ENCODE measurements around the gene ZSCAN20.

ZSCAN20 gene

DNA sequence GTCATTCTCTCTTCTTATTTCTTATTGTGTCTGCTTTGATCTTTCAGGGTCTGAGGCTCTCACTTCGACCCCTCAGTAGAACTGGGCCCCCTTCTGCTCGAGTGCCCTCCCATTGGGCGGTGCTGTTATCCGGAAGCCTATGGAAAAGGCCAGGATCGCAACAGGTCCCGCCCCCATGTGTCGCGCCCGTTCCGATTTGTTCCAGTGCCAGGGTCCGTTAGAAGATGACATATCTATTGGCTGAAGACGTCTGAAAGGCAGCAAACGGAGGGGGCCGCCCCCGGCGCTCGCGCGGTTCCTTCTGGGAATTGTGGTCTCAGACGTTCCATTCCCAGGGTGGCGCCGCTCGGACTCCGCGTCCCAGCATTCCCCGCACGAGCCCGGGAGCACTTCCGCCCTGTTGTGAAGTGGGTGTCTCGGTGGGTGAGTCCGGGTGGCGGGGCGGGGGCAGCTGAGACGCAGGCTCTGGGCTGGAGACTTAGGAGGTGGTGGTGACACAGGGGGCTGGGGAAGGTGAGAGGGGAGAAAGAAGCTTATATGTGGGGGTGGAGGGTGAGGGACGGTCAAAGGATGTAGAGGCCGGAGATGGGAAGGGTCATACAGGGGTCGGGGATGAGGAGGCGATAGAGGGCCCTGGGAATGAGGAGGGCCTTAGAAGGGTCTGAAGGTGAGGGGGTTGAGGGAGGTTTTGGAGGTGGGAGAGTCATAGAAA lies at the start of gene ZSCAN20:
Gene ZSCAN20, plus strand, starts transcription at position 377 of the 712 bp plus-strand sequence. CDS start 6,644 bp downstream, outside the sequence.
- DNase-seq (ENCODE audit: low read depth in 1 of 2, low spot score in 1 of 2): peak; percentile 70 to 77

DNA sequence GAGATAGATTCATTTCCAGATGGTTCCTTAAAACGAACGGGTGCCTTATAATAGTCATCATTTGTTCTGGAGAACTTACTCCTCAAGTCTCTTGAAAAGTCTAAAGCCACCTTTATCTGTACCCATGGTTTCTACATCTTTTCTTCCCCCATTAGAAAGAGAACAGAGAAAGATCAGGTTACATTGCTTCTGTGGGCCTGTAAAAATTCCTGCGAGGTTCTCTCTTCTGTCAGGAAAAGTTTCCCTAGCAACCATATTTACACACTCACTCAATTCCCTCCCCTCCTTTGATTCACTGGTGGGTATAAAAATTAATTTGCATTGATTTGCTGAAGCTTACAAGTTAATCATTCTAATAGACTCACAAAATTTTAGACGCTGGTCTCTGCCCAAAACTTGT lies 48.2 kb upstream of the ZSCAN20 start:
- no peak for DNase-seq (ENCODE audit: low read depth in 1 of 2, low spot score in 1 of 2)

DNA sequence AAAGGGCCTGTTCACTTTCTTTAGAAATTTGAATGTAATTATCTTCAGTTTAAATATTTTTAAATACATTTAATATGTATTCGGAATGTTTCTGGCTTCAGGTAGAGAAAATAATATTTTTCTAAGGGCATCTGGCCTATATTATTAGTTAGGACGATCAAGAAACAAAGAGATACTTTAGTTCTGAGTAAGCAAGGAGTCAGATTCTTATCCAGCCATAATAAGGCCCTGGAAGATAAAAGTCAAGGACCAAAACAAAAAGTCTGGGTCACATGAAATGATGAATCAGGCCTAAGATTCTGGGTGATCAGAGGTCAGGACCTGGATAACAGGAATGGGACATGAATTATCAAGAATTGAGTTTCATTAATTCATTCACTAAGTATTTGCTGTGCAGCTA lies 47.8 kb upstream of the ZSCAN20 start:
- no peak for DNase-seq (ENCODE audit: low read depth in 1 of 2, low spot score in 1 of 2)

DNA sequence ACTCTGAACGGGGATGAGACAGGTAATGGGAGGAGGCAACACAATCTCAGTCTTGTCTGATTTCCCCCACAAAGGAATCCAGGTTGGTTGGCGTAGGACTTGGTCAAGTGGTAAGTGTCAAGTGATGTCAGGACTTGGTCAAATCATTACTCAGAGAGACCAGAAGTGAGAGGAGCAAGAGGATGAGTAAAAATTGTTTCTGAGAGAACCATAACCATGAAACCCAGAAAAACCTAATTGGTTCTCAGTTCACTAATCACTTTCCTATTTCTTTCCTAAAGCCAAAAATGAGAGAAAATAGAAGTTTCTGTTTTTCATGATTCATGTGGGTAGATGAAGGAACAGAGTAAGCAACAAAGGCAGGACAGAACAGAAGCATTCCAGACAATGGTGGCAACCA lies 46.5 kb upstream of the ZSCAN20 start:
- DNase-seq (ENCODE audit: low read depth in 1 of 2, low spot score in 1 of 2): no peak

DNA sequence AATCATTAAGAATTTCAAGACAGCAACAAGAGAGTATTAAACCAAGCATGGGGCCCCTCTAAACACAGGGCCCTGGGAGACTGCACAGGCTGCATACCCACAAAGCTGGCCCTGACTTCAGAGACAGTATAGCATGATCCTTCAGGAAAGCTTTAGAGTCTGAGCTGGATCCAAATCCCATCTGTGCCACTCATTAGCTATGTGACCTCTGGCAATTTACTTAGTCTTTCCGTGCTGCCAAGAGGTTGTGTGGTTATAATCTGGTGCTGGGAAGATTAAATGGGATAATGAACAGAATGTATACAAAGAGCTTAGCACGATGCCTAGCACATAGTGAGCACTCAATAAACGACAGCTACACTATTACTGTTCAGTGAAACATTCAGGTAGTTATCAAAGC lies 45.5 kb upstream of the ZSCAN20 start:
- DNase-seq (ENCODE audit: low read depth in 1 of 2, low spot score in 1 of 2): no peak

DNA sequence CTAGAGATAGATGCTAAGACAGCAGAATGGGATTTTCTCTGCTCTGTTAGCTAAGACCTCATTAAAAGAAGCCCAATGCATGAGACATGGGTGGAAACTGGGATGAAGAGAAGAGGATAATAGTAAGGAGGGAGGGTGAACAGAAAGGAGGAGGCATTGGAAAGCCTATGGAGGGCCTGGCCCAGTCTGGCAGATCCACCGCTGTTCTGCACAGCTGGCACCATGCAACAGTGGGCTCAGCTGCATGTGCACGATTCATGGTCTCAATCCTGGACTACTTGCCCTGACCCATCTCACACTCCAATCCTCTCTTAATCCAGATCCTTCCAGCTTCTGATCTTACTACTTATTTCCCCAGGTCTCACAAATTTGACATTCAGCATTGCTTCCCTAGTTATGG lies 43.8 kb upstream of the ZSCAN20 start:
- no peak for DNase-seq (ENCODE audit: low read depth in 1 of 2, low spot score in 1 of 2)

DNA sequence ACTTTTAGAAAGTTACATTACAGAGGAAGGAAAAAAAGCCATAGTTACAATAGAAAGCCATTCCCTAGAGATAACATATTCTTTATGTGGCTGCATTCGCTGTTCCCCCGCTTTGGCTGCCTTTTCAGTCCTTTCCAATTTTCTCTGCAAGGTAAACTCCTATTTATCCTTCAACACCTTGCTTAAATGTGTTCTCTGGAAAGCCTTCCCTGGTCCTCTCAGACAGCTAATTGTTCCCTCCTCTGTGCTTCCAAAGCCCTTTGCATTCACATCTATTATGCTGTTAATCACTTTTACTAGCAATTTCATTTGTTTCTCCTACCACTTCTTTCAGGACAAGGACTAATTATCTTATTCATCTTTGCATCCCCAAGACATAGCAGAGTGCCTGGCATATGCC lies 43.1 kb upstream of the ZSCAN20 start:
- no peak for DNase-seq (ENCODE audit: low read depth in 1 of 2, low spot score in 1 of 2)

DNA sequence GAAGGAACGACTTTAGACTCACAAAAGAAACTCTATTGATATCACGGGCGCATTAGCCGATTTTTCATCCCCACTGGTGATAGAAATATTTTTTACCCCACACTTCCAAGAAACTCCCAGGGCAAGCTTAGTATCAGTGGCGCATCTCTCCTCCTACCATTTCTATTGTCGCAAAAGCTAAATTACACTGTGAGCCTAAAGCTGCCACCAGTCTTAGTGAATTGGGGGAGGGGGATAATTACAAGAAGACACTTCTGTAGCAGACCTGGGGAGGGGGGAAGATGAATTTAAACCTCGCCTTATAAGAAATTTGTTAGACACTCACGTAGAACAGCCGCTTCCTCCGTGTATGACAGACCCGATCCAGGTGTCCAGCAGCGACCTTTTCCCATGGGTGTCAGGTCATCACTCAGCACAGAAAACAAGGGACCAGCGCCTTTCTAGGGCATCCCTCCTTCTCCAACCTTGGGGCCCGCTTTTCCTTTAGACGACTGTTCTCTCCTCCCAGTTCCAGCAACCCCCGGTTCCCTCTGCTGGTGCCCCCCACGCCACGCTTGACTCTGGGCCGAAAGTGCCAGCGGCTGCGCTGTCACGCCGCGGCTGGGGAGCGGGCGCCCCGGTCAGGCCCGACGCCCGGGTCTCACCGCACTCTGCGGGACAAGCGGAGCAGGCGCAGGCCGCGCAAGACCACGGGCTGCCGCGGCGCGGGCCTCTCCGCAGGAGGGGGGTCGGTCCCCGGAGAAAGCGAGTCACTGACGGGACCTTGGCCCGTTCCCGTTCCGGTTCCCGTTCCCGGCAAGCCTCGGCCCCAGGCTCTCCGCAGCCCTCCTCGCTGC lies 42.4 kb upstream of the ZSCAN20 start:
- peak in 1 of 2 donors; percentile 6 for DNase-seq (ENCODE audit: low read depth in 1 of 2, low spot score in 1 of 2)

DNA sequence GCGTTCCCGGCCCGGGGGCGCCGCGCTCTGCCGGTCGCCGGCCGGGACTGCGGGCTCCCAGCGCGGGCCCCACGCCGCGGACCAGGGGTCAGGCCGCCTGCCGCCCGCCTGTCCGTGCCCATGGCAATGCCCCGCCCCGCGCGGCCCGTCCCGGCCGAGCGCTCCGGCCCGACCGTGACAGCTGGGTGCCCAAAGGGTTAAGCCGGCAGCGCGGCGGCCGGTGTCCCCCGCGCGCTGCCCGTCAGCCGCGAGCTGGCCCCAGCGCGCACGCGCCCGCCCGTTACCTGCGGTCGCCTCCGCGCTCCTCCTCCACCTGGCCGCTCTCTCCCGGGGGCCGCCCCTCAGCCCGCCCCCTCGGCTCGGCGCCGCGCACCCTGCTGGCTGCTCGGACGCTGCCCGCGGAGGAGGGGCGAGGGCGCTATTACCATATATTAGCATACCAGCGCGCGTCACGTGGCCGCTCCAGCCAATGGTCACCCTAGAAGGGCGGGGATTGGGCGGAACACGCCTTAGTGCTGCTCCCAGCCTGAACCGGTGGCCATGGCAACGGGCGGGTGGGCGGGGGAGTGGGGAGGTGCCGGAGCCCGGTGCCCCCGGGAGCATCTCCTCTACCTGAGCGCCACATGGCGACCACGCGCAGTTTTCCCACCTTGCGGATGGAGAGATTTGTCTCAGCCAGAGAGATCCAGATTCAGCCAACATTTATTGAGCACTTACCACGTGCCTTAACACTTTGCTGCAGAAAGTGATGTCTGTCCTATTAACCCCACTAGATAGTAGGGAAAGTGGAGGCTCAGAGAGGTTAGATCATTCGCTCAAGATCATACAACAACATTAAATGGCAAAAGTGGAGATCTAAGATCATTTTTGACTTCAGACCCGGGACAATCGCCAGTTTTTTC lies 41.5 kb upstream of the ZSCAN20 start, which contains the start of gene PHC2:
Gene PHC2, minus strand, starts transcription at position 404 of the 902 bp plus-strand sequence. CDS start 55,556 bp downstream, outside the sequence.
- peak; percentile 73 to 87 for DNase-seq (ENCODE audit: low read depth in 1 of 2, low spot score in 1 of 2)

DNA sequence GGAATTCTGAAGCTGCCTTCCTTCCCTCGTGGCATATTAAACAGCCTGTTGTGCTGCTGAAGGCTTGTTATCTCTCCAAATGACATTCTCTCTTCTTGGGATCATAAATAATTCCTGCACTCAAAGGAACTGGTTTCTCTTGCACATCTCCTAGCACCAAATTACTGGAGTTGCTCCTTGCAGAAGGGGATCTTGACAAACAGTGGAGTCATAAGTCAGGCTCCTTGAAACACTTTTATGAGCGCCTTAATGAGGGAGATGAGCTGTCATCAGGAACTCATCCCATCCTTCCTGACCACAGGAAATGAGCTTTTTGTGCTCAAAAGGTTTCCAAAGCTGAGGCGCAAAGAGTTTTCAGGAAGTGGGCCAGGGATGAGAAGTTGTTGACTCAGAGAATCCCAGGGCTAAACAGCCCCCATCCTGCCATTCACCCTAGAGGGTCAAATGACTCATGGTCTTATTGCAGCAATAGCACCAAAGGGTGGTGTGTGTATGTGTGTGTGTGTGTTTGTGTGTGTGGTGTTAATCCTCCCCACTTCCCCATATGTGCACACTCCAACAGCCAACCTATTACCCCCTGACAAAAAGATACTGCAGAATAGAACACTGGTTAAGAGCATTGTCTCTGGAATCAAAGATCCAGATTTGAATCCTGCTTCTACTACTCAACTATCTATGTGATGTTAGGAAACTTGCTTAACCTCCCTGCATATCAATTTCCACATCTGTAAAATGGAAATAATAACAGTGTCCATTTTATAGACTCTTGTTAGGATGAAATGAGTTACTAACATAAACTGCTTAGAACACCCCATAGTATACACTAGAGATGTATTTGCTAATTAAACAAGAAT lies 38.7 kb upstream of the ZSCAN20 start:
- no peak for DNase-seq (ENCODE audit: low read depth in 1 of 2, low spot score in 1 of 2)

DNA sequence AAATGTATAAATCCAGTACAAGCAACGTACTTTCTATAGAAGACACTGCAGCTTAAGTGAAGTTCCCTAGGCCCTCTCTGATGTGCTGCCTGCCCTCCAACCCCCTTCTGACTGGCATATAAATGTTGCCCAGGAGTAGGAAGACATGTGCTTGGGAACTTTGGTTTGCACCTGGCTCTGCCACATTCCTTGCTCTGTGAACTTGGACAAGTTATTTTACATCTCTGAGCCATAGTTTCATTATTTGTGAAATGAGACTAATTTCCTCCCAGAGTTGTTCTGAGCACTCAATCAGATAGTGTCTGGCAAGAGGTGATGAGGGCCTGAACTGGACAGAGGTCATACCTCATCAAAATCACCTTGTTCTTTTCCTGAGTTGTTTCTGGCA lies 38.1 kb upstream of the ZSCAN20 start:
- DNase-seq (ENCODE audit: low read depth in 1 of 2, low spot score in 1 of 2): no peak

DNA sequence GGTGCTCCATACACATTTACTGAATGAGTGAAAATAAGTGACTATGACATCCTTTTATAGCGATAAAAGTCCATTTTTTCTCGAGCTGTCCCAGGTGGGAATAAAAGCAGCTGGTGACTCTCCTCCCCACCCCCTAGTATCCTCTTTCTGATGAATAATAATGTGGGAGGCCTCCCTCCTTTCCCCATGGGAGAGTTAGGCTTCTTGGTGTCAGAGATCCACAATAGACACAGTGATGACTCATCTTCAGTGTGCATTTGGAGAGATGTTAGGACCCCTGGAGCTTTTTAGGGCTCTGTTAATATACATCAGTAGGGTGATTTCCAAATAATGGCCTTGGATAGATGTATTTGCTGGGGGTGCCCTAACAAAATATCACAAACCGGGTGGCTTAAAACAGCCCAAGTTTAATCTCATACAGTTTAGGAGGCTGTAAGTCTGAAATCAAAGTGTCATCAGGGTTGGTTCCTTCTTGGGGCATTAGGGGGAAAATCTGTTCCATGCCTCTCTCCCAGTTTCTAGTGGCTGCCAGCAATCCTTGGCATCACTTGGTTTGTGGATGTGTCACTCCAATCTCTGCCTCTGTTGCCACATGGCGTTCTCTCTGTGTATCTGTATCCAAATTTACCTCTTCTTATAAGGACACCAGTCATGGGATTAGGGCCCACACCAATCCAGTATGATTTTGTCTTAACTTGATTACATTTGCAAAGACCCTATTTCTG lies 37.2 kb upstream of the ZSCAN20 start:
- DNase-seq (ENCODE audit: low read depth in 1 of 2, low spot score in 1 of 2): no peak

DNA sequence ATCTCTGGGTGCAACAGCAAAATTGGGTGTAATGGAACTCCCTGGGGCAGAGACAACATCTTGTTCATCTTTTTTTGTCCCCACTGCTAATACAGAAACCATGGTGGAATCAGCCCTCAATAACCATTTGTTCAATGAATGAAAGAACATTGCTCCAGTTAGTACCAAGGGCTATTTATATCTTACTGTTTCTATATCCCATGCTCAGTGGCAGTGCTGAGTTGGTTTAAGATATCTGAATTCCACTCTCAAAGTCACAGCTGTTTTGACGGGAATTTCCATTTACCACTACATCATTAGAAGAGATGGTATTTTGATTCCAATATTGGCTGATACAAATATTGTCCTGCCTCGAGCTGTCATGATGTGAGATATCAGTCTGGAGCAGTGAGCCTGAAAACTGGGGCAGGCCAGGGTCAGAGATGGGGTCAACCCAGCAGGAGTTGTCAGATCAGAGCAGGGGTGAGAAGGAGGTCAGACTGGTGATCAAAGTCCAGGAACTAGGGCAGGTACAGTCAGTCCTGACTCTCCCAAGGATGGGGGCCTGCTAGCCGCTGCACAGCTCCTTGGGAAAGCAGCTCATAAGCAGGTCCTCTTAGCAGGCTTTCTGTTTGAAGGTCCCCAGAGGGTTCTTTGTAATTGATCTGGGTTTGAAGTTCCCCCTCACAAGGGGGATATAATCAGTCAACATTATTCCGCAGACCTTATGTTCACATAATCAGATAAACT lies 35.7 kb upstream of the ZSCAN20 start:
- DNase-seq (ENCODE audit: low read depth in 1 of 2, low spot score in 1 of 2): no peak

DNA sequence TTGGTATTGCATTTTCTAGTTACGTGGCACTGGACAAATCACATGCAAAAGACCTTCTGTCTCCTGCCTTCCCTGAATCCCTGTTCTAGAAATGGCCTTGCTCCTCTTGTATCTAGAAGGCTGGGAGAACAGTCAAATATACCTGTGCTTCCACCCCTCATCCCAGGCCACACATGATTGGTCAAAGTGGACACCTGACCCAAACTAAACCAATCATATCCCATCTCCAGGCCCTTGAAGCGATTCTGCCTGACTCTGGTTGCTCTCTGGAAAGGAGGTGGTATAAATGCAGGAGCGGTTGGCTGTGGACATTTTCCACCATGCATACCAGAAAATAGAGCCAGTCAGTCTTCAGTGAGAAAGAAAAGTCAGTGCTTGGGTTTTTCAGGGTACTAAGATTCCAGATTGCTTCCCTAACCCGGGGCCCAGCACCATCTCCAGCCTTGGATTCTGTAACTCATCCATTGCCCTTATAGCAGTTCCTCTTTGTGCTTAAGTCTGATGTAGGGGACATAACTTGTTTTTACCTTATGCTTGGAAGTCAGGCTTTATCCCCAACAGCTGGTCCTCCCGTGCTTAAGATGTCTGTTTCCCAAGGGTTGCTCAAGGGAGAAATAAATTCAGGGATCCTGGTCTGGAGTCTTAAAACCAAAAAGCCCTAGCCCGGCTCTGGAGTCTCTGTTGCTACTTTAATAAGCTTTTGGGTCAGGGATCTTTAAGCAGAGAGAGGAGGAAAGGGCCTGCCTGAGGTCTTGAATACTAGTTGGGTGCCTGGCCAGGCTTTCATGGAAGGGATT lies 33.9 kb upstream of the ZSCAN20 start:
- no peak for DNase-seq (ENCODE audit: low read depth in 1 of 2, low spot score in 1 of 2)

DNA sequence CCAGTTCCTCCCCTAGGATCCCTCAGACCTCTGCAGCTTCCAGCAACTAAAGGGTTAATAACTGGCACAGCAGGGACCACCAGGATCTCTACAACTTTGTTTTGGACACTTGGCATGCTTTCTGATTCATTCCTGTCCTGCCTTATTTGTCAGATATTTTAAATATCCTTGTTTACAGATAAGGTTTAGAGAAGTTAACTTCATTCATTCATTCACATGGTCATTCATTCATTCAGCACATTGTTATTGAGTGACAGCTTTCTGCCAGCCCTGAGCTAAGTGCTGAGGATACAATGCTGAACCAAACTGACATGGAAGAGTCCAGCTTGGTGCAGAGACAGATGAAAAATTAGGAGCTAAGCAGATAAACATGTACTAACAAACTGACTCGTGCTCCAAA lies 32.8 kb upstream of the ZSCAN20 start:
- DNase-seq (ENCODE audit: low read depth in 1 of 2, low spot score in 1 of 2): no peak

DNA sequence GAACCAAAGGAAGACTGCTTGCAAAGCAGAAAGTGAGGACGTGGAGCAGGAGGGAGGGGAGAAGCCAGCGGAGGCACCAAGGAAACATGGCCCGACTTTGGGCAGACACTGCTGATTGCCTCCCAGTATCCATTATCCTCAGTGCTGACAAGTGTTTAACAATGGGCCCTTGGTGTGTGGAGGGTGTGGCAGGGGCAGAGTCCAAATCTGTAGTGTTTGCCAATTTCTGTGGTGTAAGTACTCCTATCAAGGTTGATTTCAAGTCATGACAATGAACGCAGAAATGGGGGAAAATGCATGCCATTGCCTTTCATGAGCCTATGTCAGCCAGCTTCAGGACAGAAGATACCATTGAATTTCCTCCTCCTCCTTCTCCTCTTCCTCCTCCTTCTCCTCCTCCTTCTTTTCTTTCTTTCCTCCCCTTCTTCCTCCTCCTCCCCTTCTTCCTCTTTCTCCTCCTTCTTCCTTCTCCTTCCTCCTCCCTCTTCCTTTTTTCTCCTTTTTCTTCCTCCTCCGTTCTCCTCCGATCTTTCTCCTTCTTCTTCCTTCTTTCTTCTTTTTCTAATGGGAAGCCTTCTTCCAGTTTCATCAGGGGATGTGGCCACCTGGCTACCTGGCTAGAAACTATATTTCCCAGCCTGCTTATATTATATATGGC lies 31.2 kb upstream of the ZSCAN20 start:
- no peak for DNase-seq (ENCODE audit: low read depth in 1 of 2, low spot score in 1 of 2)

DNA sequence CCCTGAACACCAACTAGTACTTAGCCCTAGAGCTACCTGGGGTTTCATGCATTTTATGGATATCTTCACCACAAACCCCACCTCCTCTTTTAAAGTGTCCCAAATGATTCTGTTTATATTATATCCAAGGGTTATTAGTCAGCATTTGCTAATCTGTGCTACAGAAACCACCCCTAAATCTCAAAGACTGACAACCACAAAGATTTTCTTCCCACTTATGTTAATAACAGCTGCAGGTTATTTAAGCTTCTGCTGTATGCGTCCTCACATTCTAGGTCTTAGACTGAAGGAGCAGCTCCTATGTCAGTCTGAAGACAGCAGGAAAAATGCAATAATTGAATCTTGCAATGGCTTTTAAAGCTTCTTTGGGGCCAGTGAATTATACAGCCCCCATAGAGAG lies 30.3 kb upstream of the ZSCAN20 start:
- no peak for DNase-seq (ENCODE audit: low read depth in 1 of 2, low spot score in 1 of 2)

Data from activated T-helper 1 cell treated with anti-CD3 and anti-CD28 coated beads, Interleukin-2, amount 50 U/mL, for 16 hours (primary cell).